ENCODE results near the gene LAMB1. TPM values are rescaled to one million over a fixed set of nuclear protein-coding genes. Genes with fewer than 3 reads are reported as not detected.

Gene LAMB1
- total RNA-seq, 2 experiments from 2014 or later, result 0.14 TPM; not detected in 1

GRCh38 chr7:107946881-107947280 lies 56.1 kb downstream of the LAMB1 start:
- Mint-ChIP-seq H3K27me3 (ENCODE audit: low read depth) (no peaks in the 10 kb centered on the region), H3K4me1 (ENCODE audit: low read depth) (no peaks in the 10 kb centered on the region), H3K27ac (no peak overlapping the region), H3K4me3 (no peak overlapping the region), H3K9me3 (no peaks in the 10 kb centered on the region), H3K36me3 (ENCODE audit: low read depth) (no peaks in the 10 kb centered on the region)
- intact Hi-C loops (cut with micrococcal nuclease), result no loop called here
- CTCF ChIA-PET, result interaction anchor here (0.9 kb wide), 1 partner anchor 169 kb away, joined by 5 read pairs; no protein-coding TSS in a partner anchor
- no peak for DNase-seq

GRCh38 chr7:107946451-107946850 lies 56.5 kb downstream of the LAMB1 start:
- intact Hi-C loops (cut with micrococcal nuclease), result no loop called here
- H3K27ac Mint-ChIP-seq, result no peak overlapping the region
- H3K36me3 Mint-ChIP-seq (ENCODE audit: low read depth), result no peaks in the 10 kb centered on the region
- no peaks in the 10 kb centered on the region for H3K9me3 Mint-ChIP-seq
- H3K27me3 Mint-ChIP-seq (ENCODE audit: low read depth), result no peaks in the 10 kb centered on the region
- H3K4me3 Mint-ChIP-seq, result no peak overlapping the region
- CTCF ChIA-PET, result interaction anchor here (1.2 kb wide), 1 partner anchor 9 kb away, joined by 3 read pairs; no protein-coding TSS in a partner anchor
- no peak for DNase-seq
- H3K4me1 Mint-ChIP-seq (ENCODE audit: low read depth), result no peaks in the 10 kb centered on the region

GRCh38 chr7:107945332-107945731 lies 57.6 kb downstream of the LAMB1 start:
- no peak overlapping the region for H3K4me3 Mint-ChIP-seq
- no peak for DNase-seq
- intact Hi-C loops (cut with micrococcal nuclease), result no loop called here
- H3K27ac Mint-ChIP-seq, result no peak overlapping the region
- CTCF ChIA-PET, result interaction anchor here (0.6 to 1.2 kb wide), 2 partner anchors 10 to 28 kb away, joined by 3 to 4 read pairs; no protein-coding TSS in a partner anchor
- H3K9me3 Mint-ChIP-seq, result no peaks in the 10 kb centered on the region
- no peaks in the 10 kb centered on the region for H3K36me3 Mint-ChIP-seq (ENCODE audit: low read depth)
- H3K27me3 Mint-ChIP-seq (ENCODE audit: low read depth), result no peaks in the 10 kb centered on the region
- no peaks in the 10 kb centered on the region for H3K4me1 Mint-ChIP-seq (ENCODE audit: low read depth)

GRCh38 chr7:107944411-107945169 lies 58.4 kb downstream of the LAMB1 start:
- no peaks in the 10 kb centered on the region for H3K27me3 Mint-ChIP-seq (ENCODE audit: low read depth)
- no peak overlapping the region for H3K27ac Mint-ChIP-seq
- intact Hi-C loops (cut with micrococcal nuclease), result no loop called here
- no peaks in the 10 kb centered on the region for H3K36me3 Mint-ChIP-seq (ENCODE audit: low read depth)
- H3K4me1 Mint-ChIP-seq (ENCODE audit: low read depth), result no peaks in the 10 kb centered on the region
- CTCF ChIA-PET, result interaction anchor here (0.6 kb wide), 1 partner anchor 29 kb away, joined by 4 read pairs; no protein-coding TSS in a partner anchor
- DNase-seq, result no peak
- no peak overlapping the region for H3K4me3 Mint-ChIP-seq
- no peaks in the 10 kb centered on the region for H3K9me3 Mint-ChIP-seq

GRCh38 chr7:107943018-107943417 lies 59.9 kb downstream of the LAMB1 start:
- H3K4me3 Mint-ChIP-seq, result no peak overlapping the region
- DNase-seq, result no peak
- no peaks in the 10 kb centered on the region for H3K27me3 Mint-ChIP-seq (ENCODE audit: low read depth)
- H3K27ac Mint-ChIP-seq, result no peak overlapping the region
- H3K4me1 Mint-ChIP-seq (ENCODE audit: low read depth), result no peaks in the 10 kb centered on the region
- no peaks in the 10 kb centered on the region for H3K36me3 Mint-ChIP-seq (ENCODE audit: low read depth)
- H3K9me3 Mint-ChIP-seq, result no peaks in the 10 kb centered on the region
- CTCF ChIA-PET, result no interaction called here
- intact Hi-C loops (cut with micrococcal nuclease), result no loop called here

- Mint-ChIP-seq H3K27me3 (ENCODE audit: low read depth) (no peaks in the 10 kb centered on the region), H3K36me3 (ENCODE audit: low read depth) (no peaks in the 10 kb centered on the region), H3K4me3 (no peak overlapping the region), H3K4me1 (ENCODE audit: low read depth) (peaks cover 3% of the 10 kb centered on the region), H3K9me3 (no peaks in the 10 kb centered on the region), H3K27ac (no peak overlapping the region)
- DNase-seq, result no peak
- CTCF ChIA-PET, result no interaction called here
- intact Hi-C loops (cut with micrococcal nuclease), result no loop called here
Measured at GRCh38 chr7:107940951-107941350, 62.0 kb downstream of the LAMB1 start.

- peaks cover 3% of the 10 kb centered on the region for H3K4me1 Mint-ChIP-seq (ENCODE audit: low read depth)
- no peak overlapping the region for H3K4me3 Mint-ChIP-seq
- H3K27me3 Mint-ChIP-seq (ENCODE audit: low read depth), result no peaks in the 10 kb centered on the region
- DNase-seq, result no peak
- no peaks in the 10 kb centered on the region for H3K36me3 Mint-ChIP-seq (ENCODE audit: low read depth)
- intact Hi-C loops (cut with micrococcal nuclease), result no loop called here
- no peak overlapping the region for H3K27ac Mint-ChIP-seq
- H3K9me3 Mint-ChIP-seq, result no peaks in the 10 kb centered on the region
- CTCF ChIA-PET, result no interaction called here
Measured at GRCh38 chr7:107939573-107940489, 63.1 kb downstream of the LAMB1 start.

- no peaks in the 10 kb centered on the region for H3K36me3 Mint-ChIP-seq (ENCODE audit: low read depth)
- CTCF ChIA-PET, result no interaction called here
- intact Hi-C loops (cut with micrococcal nuclease), result no loop called here
- H3K27ac Mint-ChIP-seq, result no peak overlapping the region
- H3K4me3 Mint-ChIP-seq, result no peak overlapping the region
- no peak for DNase-seq
- no peaks in the 10 kb centered on the region for H3K9me3 Mint-ChIP-seq
- H3K27me3 Mint-ChIP-seq (ENCODE audit: low read depth), result no peaks in the 10 kb centered on the region
- peaks cover 3% of the 10 kb centered on the region for H3K4me1 Mint-ChIP-seq (ENCODE audit: low read depth)
Measured at GRCh38 chr7:107938456-107939250, 64.3 kb downstream of the LAMB1 start.

GRCh38 chr7:107937531-107937930 lies 65.4 kb downstream of the LAMB1 start:
- H3K27me3 Mint-ChIP-seq (ENCODE audit: low read depth), result no peaks in the 10 kb centered on the region
- no peaks in the 10 kb centered on the region for H3K9me3 Mint-ChIP-seq
- H3K36me3 Mint-ChIP-seq (ENCODE audit: low read depth), result no peaks in the 10 kb centered on the region
- no peak overlapping the region for H3K4me3 Mint-ChIP-seq
- DNase-seq, result no peak
- intact Hi-C loops (cut with micrococcal nuclease), result no loop called here
- CTCF ChIA-PET, result no interaction called here
- H3K4me1 Mint-ChIP-seq (ENCODE audit: low read depth), result peaks cover 11% of the 10 kb centered on the region
- H3K27ac Mint-ChIP-seq, result no peak overlapping the region

- intact Hi-C loops (cut with micrococcal nuclease), result no loop called here
- Mint-ChIP-seq H3K9me3 (no peaks in the 10 kb centered on the region), H3K4me3 (no peak overlapping the region), H3K27ac (no peak overlapping the region), H3K36me3 (ENCODE audit: low read depth) (peaks cover 3% of the 10 kb centered on the region), H3K27me3 (ENCODE audit: low read depth) (no peaks in the 10 kb centered on the region), H3K4me1 (ENCODE audit: low read depth) (peaks cover 16% of the 10 kb centered on the region)
- DNase-seq, result no peak
- CTCF ChIA-PET, result no interaction called here
Measured at GRCh38 chr7:107936312-107936711, 66.6 kb downstream of the LAMB1 start.

- Mint-ChIP-seq H3K27ac (no peak overlapping the region), H3K27me3 (ENCODE audit: low read depth) (no peaks in the 10 kb centered on the region), H3K4me3 (no peak overlapping the region), H3K36me3 (ENCODE audit: low read depth) (peaks cover 4% of the 10 kb centered on the region), H3K4me1 (ENCODE audit: low read depth) (peaks cover 16% of the 10 kb centered on the region), H3K9me3 (no peaks in the 10 kb centered on the region)
- CTCF ChIA-PET, result no interaction called here
- intact Hi-C loops (cut with micrococcal nuclease), result no loop called here
- no peak for DNase-seq
Measured at GRCh38 chr7:107934991-107935770, 67.8 kb downstream of the LAMB1 start.

Data from activated naive CD4-positive, alpha-beta T cell treated with anti-CD3 and anti-CD28 coated beads for 36 hours (primary cell).